ENCODE data around the gene TP53I11. TPM values are rescaled to one million over a fixed set of nuclear protein-coding genes. Genes with fewer than 3 reads are reported as not detected.

Gene TP53I11
- total RNA-seq, 2 experiments from 2014 or later, result 15.7 to 17.6 TPM

- H3K27me3 Mint-ChIP-seq, result no peaks in the 10 kb centered on the region
- ChIA-PET CTCF (interaction anchor here (1.2 to 24.0 kb wide), 3 partner anchors 10 to 159 kb away, joined by 3 to 1143 read pairs (median 19); no protein-coding TSS in a partner anchor), POLR2A (no interaction called here)
- no peaks in the 10 kb centered on the region for H3K36me3 Mint-ChIP-seq
- DNase-seq, result no peak
- H3K9me3 Mint-ChIP-seq, result no peaks in the 10 kb centered on the region
- H3K4me1 Mint-ChIP-seq (ENCODE audit: low read depth), result peaks cover 16% of the 10 kb centered on the region
- intact Hi-C loops (cut with micrococcal nuclease), result no loop called here
- H3K4me3 Mint-ChIP-seq, result no peak overlapping the region
- no peak overlapping the region for H3K27ac Mint-ChIP-seq
Measured at GRCh38 chr11:44942029-44942955, 8.4 kb downstream of the TP53I11 start.

DNA sequence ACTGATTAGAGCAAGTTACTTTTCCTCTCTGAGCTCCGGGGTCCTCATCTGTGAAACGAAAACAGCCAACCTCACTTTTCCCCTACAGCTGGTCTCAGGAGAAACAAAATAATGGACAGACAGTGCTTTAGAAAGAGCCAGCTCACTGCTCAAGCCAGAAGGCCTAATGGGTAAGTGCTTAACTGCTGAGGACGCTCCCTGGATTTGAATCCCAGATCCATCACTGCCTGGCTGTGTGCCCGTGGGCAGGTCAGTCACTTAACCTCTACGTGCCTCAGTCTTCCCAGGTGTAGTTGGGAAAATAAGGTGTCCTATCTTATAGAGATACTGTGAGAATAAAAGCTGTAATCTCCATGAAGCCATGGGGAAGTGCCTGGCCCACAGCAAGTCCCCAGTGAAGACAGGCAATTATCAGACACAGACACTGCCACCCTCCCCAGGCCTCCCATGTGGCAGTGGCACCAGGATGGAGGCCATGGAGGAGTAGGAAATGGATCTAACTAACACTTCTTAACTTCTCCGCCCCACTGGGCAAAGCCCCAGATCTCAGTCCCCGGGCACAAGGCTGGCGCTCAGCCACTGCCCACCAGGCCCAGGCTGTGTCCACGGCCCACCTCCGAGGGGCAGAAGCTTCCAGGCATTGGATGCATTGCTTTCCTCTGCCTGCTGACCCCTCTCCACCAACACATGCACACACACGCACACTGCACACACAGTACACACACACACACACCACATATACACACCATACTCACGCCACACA, 9.2 kb downstream of the TP53I11 start:
- POLR2A ChIA-PET, result interaction anchor here (1.0 kb wide), 1 partner anchor 9 kb away, joined by 3 read pairs; the partner anchor contains the start of gene TP53I11
- no peak overlapping the region for H3K4me3 Mint-ChIP-seq
- no peak overlapping the region for H3K27ac Mint-ChIP-seq

DNA sequence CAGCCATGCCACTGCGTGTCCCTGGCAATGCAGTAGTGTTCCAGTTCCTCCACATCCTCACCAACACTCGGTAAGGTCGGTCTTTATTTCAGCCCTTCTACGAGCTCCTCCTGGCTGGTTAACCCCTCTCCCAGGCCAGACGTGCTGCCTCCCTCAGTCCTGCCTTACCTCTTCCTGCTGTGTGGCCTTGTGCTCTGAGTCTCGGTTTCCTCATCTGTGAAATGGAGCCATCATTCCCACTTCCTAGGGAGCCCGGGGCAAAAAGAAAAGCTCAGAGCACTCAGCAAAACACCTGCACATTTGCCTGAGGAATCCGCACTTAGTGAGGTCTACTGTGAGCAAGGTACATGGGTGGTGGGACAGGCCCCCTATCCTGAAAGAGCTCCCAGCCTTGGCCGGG, 9.8 kb downstream of the TP53I11 start:
- Mint-ChIP-seq H3K4me3 (no peak overlapping the region), H3K4me1 (ENCODE audit: low read depth) (peaks cover 16% of the 10 kb centered on the region), H3K27ac (no peak overlapping the region), H3K27me3 (no peaks in the 10 kb centered on the region), H3K9me3 (no peaks in the 10 kb centered on the region), H3K36me3 (no peaks in the 10 kb centered on the region)
- DNase-seq, result no peak
- intact Hi-C loops (cut with micrococcal nuclease), result no loop called here
- CTCF ChIA-PET, result interaction anchor here (0.8 to 24.0 kb wide), 4 partner anchors 11 to 399 kb away, joined by 3 to 1143 read pairs (median 12); no protein-coding TSS in a partner anchor
- POLR2A ChIA-PET, result interaction anchor here (1.0 kb wide), 1 partner anchor 10 kb away, joined by 3 read pairs; the partner anchor contains the start of gene TP53I11

More for the DNA sequence above, 9.2 kb downstream of the TP53I11 start:
- DNase-seq, result no peak
- Mint-ChIP-seq H3K4me1 (ENCODE audit: low read depth) (peaks cover 16% of the 10 kb centered on the region), H3K27me3 (no peaks in the 10 kb centered on the region), H3K36me3 (no peaks in the 10 kb centered on the region), H3K9me3 (no peaks in the 10 kb centered on the region)
- intact Hi-C loops (cut with micrococcal nuclease), result no loop called here
- CTCF ChIA-PET, result interaction anchor here (0.8 to 24.0 kb wide), 3 partner anchors 14 to 399 kb away, joined by 4 to 1143 read pairs (median 19); no protein-coding TSS in a partner anchor

DNA sequence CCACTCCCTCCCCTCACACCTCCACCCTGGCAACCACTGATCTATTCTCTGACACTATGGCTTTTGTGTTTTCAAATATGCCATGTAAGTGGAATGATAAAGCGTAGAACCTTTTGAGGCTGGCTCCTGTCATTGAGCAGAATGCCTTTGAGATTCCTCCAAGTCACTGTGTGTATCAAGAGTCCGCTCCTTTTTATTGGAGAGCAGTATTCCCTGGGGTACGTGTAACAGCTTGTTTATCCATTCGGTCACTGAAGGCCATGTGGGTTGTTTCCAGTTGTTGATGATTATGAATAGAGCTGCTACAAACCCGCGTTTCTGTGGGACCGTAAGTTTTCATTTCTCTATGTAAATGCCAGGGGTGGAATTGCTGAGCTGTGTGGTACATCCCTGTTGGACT, 10.3 kb downstream of the TP53I11 start:
- no peaks in the 10 kb centered on the region for H3K36me3 Mint-ChIP-seq
- intact Hi-C loops (cut with micrococcal nuclease), result no loop called here
- H3K9me3 Mint-ChIP-seq, result no peaks in the 10 kb centered on the region
- no peak overlapping the region for H3K27ac Mint-ChIP-seq
- H3K4me3 Mint-ChIP-seq, result no peak overlapping the region
- CTCF ChIA-PET, result interaction anchor here (0.8 to 24.0 kb wide), 4 partner anchors 11 to 400 kb away, joined by 3 to 1143 read pairs (median 12); no protein-coding TSS in a partner anchor
- POLR2A ChIA-PET, result interaction anchor here (1.0 kb wide), 1 partner anchor 10 kb away, joined by 3 read pairs; the partner anchor contains the start of gene TP53I11
- no peak for DNase-seq
- H3K4me1 Mint-ChIP-seq (ENCODE audit: low read depth), result peaks cover 16% of the 10 kb centered on the region
- no peaks in the 10 kb centered on the region for H3K27me3 Mint-ChIP-seq

DNA sequence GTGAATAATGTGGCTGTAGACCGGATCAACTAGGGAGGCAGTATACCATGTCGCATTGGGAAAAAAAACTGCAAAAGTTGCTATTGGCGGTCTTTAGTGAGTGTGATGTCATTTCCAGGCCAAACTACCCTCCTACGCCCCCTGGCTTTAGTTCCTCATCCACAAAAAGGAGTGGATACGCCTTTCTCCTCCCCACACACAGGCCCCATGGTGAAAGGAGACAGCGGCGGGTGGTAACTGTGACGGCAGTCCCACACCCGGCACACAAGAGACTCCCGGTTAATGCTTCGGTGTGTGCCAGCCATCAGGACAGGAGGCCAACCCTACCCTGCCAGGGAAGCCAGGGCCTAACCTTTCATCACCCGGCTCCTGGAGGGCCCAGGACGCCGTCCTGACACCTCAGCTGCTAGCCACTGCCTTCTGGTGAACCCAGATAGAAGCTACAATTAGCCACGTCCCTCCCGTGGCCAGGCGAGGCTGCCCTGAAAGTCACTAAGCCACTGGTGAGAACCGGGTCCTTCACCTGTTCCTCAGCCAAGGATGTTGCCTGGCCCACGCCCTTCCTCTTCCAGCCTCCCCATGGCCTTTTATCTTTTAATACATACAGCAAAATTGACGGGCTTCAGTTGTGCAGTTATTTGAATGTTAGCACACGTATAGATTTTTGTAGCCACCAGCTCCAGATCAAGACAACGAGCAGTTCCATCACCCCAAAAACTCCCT, 10.8 kb downstream of the TP53I11 start:
- Mint-ChIP-seq H3K27me3 (no peaks in the 10 kb centered on the region), H3K9me3 (no peaks in the 10 kb centered on the region), H3K36me3 (no peaks in the 10 kb centered on the region), H3K4me1 (ENCODE audit: low read depth) (peaks cover 16% of the 10 kb centered on the region), H3K4me3 (no peak overlapping the region), H3K27ac (no peak overlapping the region)
- DNase-seq, result no peak
- ChIA-PET POLR2A (no interaction called here), CTCF (interaction anchor here (1.2 to 24.0 kb wide), 5 partner anchors 10 to 162 kb away, joined by 3 to 1143 read pairs (median 19); no protein-coding TSS in a partner anchor)
- intact Hi-C loops (cut with micrococcal nuclease), result loop anchor here (5.0 to 10.0 kb wide), 2 partner anchors 392 to 835 kb away; no protein-coding TSS in a partner anchor

DNA sequence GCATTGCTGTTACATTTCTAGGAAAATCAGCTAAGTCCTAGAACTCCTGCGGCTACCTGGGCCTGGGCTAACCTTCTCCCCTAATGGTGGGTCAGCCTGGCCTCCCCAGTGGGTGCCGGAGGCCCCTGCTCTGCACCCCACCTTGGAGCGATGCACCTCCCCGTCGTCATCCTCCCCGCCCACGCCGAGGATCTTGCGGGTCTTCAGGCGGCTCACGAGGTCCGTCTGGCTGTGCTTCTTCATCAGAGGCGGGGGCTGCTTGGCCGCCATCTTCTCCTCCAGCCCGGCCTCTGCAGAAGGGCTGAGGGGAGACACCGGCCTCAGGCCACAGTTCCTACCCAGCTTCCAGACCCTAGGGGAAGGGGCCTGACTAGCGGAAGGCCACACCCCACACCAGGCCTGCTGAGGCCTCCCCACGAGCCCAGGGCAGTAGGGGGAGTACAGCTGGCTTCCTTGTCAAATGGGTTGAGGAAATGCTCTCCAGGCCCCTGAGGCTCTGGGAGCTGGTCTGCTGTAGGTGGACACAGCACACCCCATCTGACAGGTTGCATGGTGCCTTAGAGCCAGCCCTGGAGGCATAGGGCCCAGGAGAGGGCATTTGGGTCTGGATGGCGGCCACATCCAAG, 12.5 kb downstream of the TP53I11 start:
- H3K9me3 Mint-ChIP-seq, result no peaks in the 10 kb centered on the region
- H3K36me3 Mint-ChIP-seq, result no peaks in the 10 kb centered on the region
- H3K4me1 Mint-ChIP-seq (ENCODE audit: low read depth), result peaks cover 9% of the 10 kb centered on the region
- POLR2A ChIA-PET, result no interaction called here
- H3K4me3 Mint-ChIP-seq, result no peak overlapping the region
- DNase-seq, result no peak
- intact Hi-C loops (cut with micrococcal nuclease), result loop anchor here (5.0 to 10.0 kb wide), 2 partner anchors 394 to 837 kb away; no protein-coding TSS in a partner anchor
- CTCF ChIA-PET, result interaction anchor here (1.2 to 24.0 kb wide), 6 partner anchors 10 to 307 kb away, joined by 3 to 1143 read pairs (median 15); no protein-coding TSS in a partner anchor
- no peaks in the 10 kb centered on the region for H3K27me3 Mint-ChIP-seq
- H3K27ac Mint-ChIP-seq, result no peak overlapping the region

DNA sequence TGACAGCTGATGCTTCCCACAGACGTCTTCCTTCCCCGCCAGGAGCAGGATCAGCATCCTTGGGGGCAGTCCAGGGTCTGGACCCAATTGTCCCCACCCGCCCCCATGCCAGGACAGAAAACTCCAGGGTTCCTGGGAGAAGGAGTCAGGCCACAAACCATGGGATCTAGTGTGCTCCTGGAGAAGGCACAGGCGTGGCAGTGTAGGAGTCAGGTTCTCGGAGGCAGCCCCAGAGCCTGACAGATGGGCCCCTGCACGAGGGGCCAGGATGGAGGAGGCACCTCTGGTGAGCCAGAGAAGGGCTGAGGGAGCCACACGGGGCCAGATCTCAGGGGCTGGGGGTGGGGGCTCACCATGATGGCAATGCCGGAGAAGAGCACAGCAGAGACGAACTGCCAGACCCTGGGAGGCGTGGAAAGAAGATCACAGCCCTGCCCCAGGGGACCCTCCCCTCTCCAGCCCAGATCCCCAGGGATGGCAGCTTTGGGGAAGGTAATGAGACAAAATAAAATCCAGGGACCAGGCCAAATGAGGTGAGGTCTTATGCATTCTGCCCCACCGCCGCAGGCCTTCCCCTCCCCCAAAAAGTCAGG, 13.6 kb downstream of the TP53I11 start:
- Mint-ChIP-seq H3K27ac (no peak overlapping the region), H3K4me3 (no peak overlapping the region), H3K9me3 (no peaks in the 10 kb centered on the region), H3K4me1 (ENCODE audit: low read depth) (no peaks in the 10 kb centered on the region), H3K36me3 (no peaks in the 10 kb centered on the region), H3K27me3 (no peaks in the 10 kb centered on the region)
- POLR2A ChIA-PET, result interaction anchor here (1.0 kb wide), 1 partner anchor 168 kb away, joined by 6 read pairs; no protein-coding TSS in a partner anchor
- CTCF ChIA-PET, result interaction anchor here (0.8 to 24.0 kb wide), 32 partner anchors 9 to 907 kb away, joined by 3 to 1143 read pairs (median 5); partner anchors contain the start of genes CD82 and TP53I11
- intact Hi-C loops (cut with micrococcal nuclease), result loop anchor here (1.0 to 10.0 kb wide), 3 partner anchors 166 to 838 kb away; no protein-coding TSS in a partner anchor
- no peak for DNase-seq

- Mint-ChIP-seq H3K9me3 (no peaks in the 10 kb centered on the region), H3K27ac (no peak overlapping the region), H3K4me1 (ENCODE audit: low read depth) (no peaks in the 10 kb centered on the region), H3K36me3 (no peaks in the 10 kb centered on the region), H3K27me3 (no peaks in the 10 kb centered on the region), H3K4me3 (no peak overlapping the region)
- CTCF ChIA-PET, result interaction anchor here (0.6 to 24.0 kb wide), 39 partner anchors 9 to 907 kb away, joined by 3 to 1143 read pairs (median 4); partner anchors contain the start of genes CD82 and TP53I11
- DNase-seq, result peak; percentile 89
- intact Hi-C loops (cut with micrococcal nuclease), result loop anchor here (1.0 to 10.0 kb wide), 3 partner anchors 167 to 838 kb away; no protein-coding TSS in a partner anchor
- POLR2A ChIA-PET, result interaction anchor here (0.6 to 1.0 kb wide), 2 partner anchors 164 to 169 kb away, joined by 4 to 6 read pairs; no protein-coding TSS in a partner anchor
Measured at GRCh38 chr11:44936525-44936924, 14.2 kb downstream of the TP53I11 start.

DNA sequence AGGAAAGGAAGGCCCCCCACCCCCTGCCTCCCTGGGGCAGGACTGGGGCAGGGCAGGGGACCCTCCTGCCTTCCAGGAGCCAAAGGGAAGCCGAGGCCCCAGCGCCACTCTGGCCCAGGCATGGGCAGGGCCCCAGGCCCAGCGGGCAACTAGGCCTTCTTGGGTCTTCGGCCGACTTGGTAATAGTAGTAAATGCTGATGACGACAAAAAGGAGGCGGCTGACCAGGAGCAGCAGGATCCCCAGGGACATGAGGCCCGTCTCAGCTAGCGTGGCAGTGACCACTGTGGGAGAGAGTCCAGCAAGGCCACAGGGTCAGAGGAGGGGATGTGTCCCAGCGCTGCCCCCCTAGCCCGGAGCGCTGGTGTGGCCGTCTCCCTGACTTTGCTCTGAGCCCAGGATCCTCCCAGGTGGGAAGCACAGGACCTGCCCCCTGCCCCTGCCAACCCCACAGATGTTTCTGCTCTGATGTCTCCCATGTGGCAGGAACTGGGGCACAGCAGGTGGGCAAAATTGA, 15.9 kb downstream of the TP53I11 start:
- POLR2A ChIA-PET, result no interaction called here
- DNase-seq, result no peak
- no peaks in the 10 kb centered on the region for H3K27me3 Mint-ChIP-seq
- H3K4me1 Mint-ChIP-seq (ENCODE audit: low read depth), result no peaks in the 10 kb centered on the region
- no peaks in the 10 kb centered on the region for H3K9me3 Mint-ChIP-seq
- no peak overlapping the region for H3K4me3 Mint-ChIP-seq
- H3K36me3 Mint-ChIP-seq, result no peaks in the 10 kb centered on the region
- no peak overlapping the region for H3K27ac Mint-ChIP-seq
- intact Hi-C loops (cut with micrococcal nuclease), result loop anchor here (5.0 to 10.0 kb wide), 2 partner anchors 398 to 840 kb away; no protein-coding TSS in a partner anchor
- CTCF ChIA-PET, result interaction anchor here (2.0 to 24.0 kb wide), 2 partner anchors 15 to 167 kb away, joined by 13 to 1143 read pairs; partner anchors contain the start of gene TP53I11

- intact Hi-C loops (cut with micrococcal nuclease), result loop anchor here (10.0 kb wide), 1 partner anchor 841 kb away; no protein-coding TSS in a partner anchor
- Mint-ChIP-seq H3K4me1 (ENCODE audit: low read depth) (no peaks in the 10 kb centered on the region), H3K27ac (no peak overlapping the region), H3K27me3 (no peaks in the 10 kb centered on the region), H3K4me3 (no peak overlapping the region), H3K36me3 (no peaks in the 10 kb centered on the region), H3K9me3 (no peaks in the 10 kb centered on the region)
- POLR2A ChIA-PET, result no interaction called here
- CTCF ChIA-PET, result interaction anchor here (0.7 to 24.0 kb wide), 3 partner anchors 168 to 397 kb away, joined by 3 to 1143 read pairs (median 3); no protein-coding TSS in a partner anchor
- no peak for DNase-seq
Measured at GRCh38 chr11:44934110-44934509, 16.6 kb downstream of the TP53I11 start.
